ENCODE measurements around the gene TMC2. TPM values are rescaled to one million over a fixed set of nuclear protein-coding genes. Genes with fewer than 3 reads are reported as not detected.

The TMC2 gene
- total RNA-seq, 1 donor from 2014 or later, result not detected

- no peak for ATAC-seq (ENCODE audit: poor library complexity)
- DNase-seq, result no peak
- intact Hi-C loops (cut with DNase I), result no loop called here
Measured at GRCh38 chr20:2559279-2559626, 22.9 kb downstream of the TMC2 start.

GRCh38 chr20:2559651-2560050 lies 23.3 kb downstream of the TMC2 start:
- DNase-seq (no peak), ATAC-seq (ENCODE audit: poor library complexity) (no peak)
- intact Hi-C loops (cut with DNase I), result no loop called here

- intact Hi-C loops (cut with DNase I), result no loop called here
Measured at GRCh38 chr20:2563116-2563515, 26.7 kb downstream of the TMC2 start.

GRCh38 chr20:2564406-2564805 lies 28.0 kb downstream of the TMC2 start:
- no peak for ATAC-seq (ENCODE audit: poor library complexity)
- no peak for DNase-seq
- intact Hi-C loops (cut with DNase I), result no loop called here

More at GRCh38 chr20:2563116-2563515, 26.7 kb downstream of the TMC2 start:
- no peak for ATAC-seq (ENCODE audit: poor library complexity)
- no peak for DNase-seq

- DNase-seq, result no peak
- ATAC-seq (ENCODE audit: poor library complexity), result no peak
- intact Hi-C loops (cut with DNase I), result no loop called here
Measured at GRCh38 chr20:2575682-2576081, 39.3 kb downstream of the TMC2 start.

- intact Hi-C loops (cut with DNase I), result no loop called here
- DNase-seq (no peak), ATAC-seq (ENCODE audit: poor library complexity) (no peak)
Measured at GRCh38 chr20:2576317-2576727, 39.9 kb downstream of the TMC2 start.

- intact Hi-C loops (cut with DNase I), result no loop called here
- no peak for ATAC-seq (ENCODE audit: poor library complexity)
- no peak for DNase-seq
Measured at GRCh38 chr20:2578475-2579192, 42.3 kb downstream of the TMC2 start.

- ATAC-seq (ENCODE audit: poor library complexity) (no peak), DNase-seq (no peak)
- intact Hi-C loops (cut with DNase I), result no loop called here
Measured at GRCh38 chr20:2585811-2586210, 49.4 kb downstream of the TMC2 start.

GRCh38 chr20:2593756-2594155 lies 57.4 kb downstream of the TMC2 start:
- DNase-seq (no peak), ATAC-seq (ENCODE audit: poor library complexity) (no peak)
- intact Hi-C loops (cut with DNase I), result no loop called here

- ATAC-seq (ENCODE audit: poor library complexity) (no peak), DNase-seq (no peak)
- intact Hi-C loops (cut with DNase I), result no loop called here
Measured at GRCh38 chr20:2595076-2595475, 58.7 kb downstream of the TMC2 start.

GRCh38 chr20:2596673-2597279 lies 60.4 kb downstream of the TMC2 start:
- ATAC-seq (ENCODE audit: poor library complexity) (no peak), DNase-seq (no peak)
- intact Hi-C loops (cut with DNase I), result no loop called here

GRCh38 chr20:2599288-2600006 lies 63.1 kb downstream of the TMC2 start:
- intact Hi-C loops (cut with DNase I), result no loop called here
- no peak for ATAC-seq (ENCODE audit: poor library complexity)

GRCh38 chr20:2602046-2602735 lies 65.8 kb downstream of the TMC2 start:
- ATAC-seq (ENCODE audit: poor library complexity) (no peak), DNase-seq (no peak)
- intact Hi-C loops (cut with DNase I), result no loop called here

More at GRCh38 chr20:2599288-2600006, 63.1 kb downstream of the TMC2 start:
- DNase-seq, result no peak

- ATAC-seq (ENCODE audit: poor library complexity) (no peak), DNase-seq (no peak)
- intact Hi-C loops (cut with DNase I), result no loop called here
Measured at GRCh38 chr20:2602746-2603145, 66.4 kb downstream of the TMC2 start.

GRCh38 chr20:2603816-2604505 lies 67.6 kb downstream of the TMC2 start:
- intact Hi-C loops (cut with DNase I), result no loop called here
- no peak for ATAC-seq (ENCODE audit: poor library complexity)

GRCh38 chr20:2604506-2604835 lies 68.1 kb downstream of the TMC2 start:
- ATAC-seq (ENCODE audit: poor library complexity) (no peak), DNase-seq (no peak)
- intact Hi-C loops (cut with DNase I), result no loop called here

More at GRCh38 chr20:2603816-2604505, 67.6 kb downstream of the TMC2 start:
- DNase-seq, result no peak

GRCh38 chr20:2606507-2607006 lies 70.2 kb downstream of the TMC2 start:
- DNase-seq (no peak), ATAC-seq (ENCODE audit: poor library complexity) (no peak)
- intact Hi-C loops (cut with DNase I), result no loop called here

GRCh38 chr20:2610326-2610725 lies 74.0 kb downstream of the TMC2 start:
- intact Hi-C loops (cut with DNase I), result no loop called here
- ATAC-seq (ENCODE audit: poor library complexity), result no peak
- DNase-seq, result no peak

All from Right ventricle myocardium superior (tissue), 1 donor.